Stimulated activated CD8-positive, alpha-beta memory T cell treated with anti-CD3 and anti-CD28 coated beads, Interleukin-15, amount 100 ng/mL, for 4 hours (primary cell): Measurements from ENCODE around the gene KIAA1671.
"Not testable (repeated sequence)": the region's sequence is repeated elsewhere in the genome, so short reads cannot be mapped to it uniquely, and the experiment has no call there.

Source experiments
- DNase-seq, 2 donors: peaks; one replicate each; pipeline ENCODE4 v3.0.0-alpha.2; 2020; ENCODE audit warnings: low read depth in 2 of 2

KIAA1671 gene

GRCh38 chr22:25201557-25202273, 249.2 kb downstream of the KIAA1671 start:
- DNase-seq = no peak

- peak in 1 of 2 donors; percentile 3 for DNase-seq
These were observed 249.9 kb downstream of the KIAA1671 start for GRCh38 chr22:25202290-25202921.

- DNase-seq = no peak
These were observed 250.6 kb downstream of the KIAA1671 start for GRCh38 chr22:25203082-25203481.

GRCh38 chr22:25204547-25204946, 252.0 kb downstream of the KIAA1671 start:
- not testable (repeated sequence) for DNase-seq

GRCh38 chr22:25205847-25206246, 253.3 kb downstream of the KIAA1671 start:
- DNase-seq = no peak

GRCh38 chr22:25206998-25207397, 254.5 kb downstream of the KIAA1671 start:
- no peak for DNase-seq

- no peak for DNase-seq
These were observed 255.1 kb downstream of the KIAA1671 start for GRCh38 chr22:25207553-25208157.

GRCh38 chr22:25208328-25208727, 255.8 kb downstream of the KIAA1671 start:
- no peak for DNase-seq

- no peak for DNase-seq
These were observed 256.4 kb downstream of the KIAA1671 start for GRCh38 chr22:25208743-25209505.

GRCh38 chr22:25210793-25211192, 258.3 kb downstream of the KIAA1671 start:
- no peak for DNase-seq

- DNase-seq = no peak
These were observed 259.8 kb downstream of the KIAA1671 start for GRCh38 chr22:25212337-25212736.

GRCh38 chr22:25213221-25213620, 260.7 kb downstream of the KIAA1671 start:
- DNase-seq = no peak

- no peak for DNase-seq
These were observed 263.7 kb downstream of the KIAA1671 start for GRCh38 chr22:25216230-25216629.

GRCh38 chr22:25219211-25219689, 266.7 kb downstream of the KIAA1671 start, which contains the start of gene CRYBB2:
Gene CRYBB2, plus strand, starts transcription at chr22:25219639. Its CDS starts 1,791 bp downstream, at chr22:25221430.
- DNase-seq = no peak

- no peak for DNase-seq
These were observed 267.5 kb downstream of the KIAA1671 start for GRCh38 chr22:25219948-25220442.

GRCh38 chr22:25221790-25222189, 269.3 kb downstream of the KIAA1671 start:
- DNase-seq = no peak

- DNase-seq = no peak
These were observed 270.8 kb downstream of the KIAA1671 start for GRCh38 chr22:25223269-25223850.

GRCh38 chr22:25228822-25229221, 276.3 kb downstream of the KIAA1671 start:
- DNase-seq = no peak

GRCh38 chr22:25230760-25231159, 278.2 kb downstream of the KIAA1671 start:
- not testable (repeated sequence) for DNase-seq

GRCh38 chr22:25232301-25232700, 279.8 kb downstream of the KIAA1671 start:
- no peak for DNase-seq

- DNase-seq = not testable (repeated sequence)
These were observed 281.2 kb downstream of the KIAA1671 start for GRCh38 chr22:25233706-25234105.
